IMR-90 (cell line): ENCODE results near the gene GRIK1. TPM values are rescaled to one million over a fixed set of nuclear protein-coding genes. Genes with fewer than 3 reads are reported as not detected.

Experiments
- ATAC-seq: fragments of 200-7000 bp; cut with Tn5 transposase; 2 replicates; pipeline ENCODE4 v1.9.1; 2020; ENCODE audit warnings: low read depth, mild to moderate bottlenecking, moderate library complexity
- BruUV-seq: library from RNA; stranded (reverse); fragments of 400-500 nt; replicated peaks from 2 replicates; lab custom pipeline; 2021; lab: Mats Ljungman, UMichigan
- CTCF ChIA-PET: fragments of 300-600 bp; formaldehyde crosslinking; extraction: SDS; loops from one replicate; lab custom pipeline; 2021; ENCODE audit warnings: antibody characterized with exemption; lab: Yijun Ruan, JAX
- POLR2A ChIA-PET: fragments of 300-600 bp; sonication (Branson Sonifier 250); formaldehyde crosslinking; loops from one replicate; lab custom pipeline; 2022; ENCODE audit warnings: antibody characterized with exemption; ENCODE audit not compliant: unreplicated experiment; lab: Charles Lee
- DNase-seq: peaks from one replicate; pipeline ENCODE4 v3.0.0; 2013
- H2AFZ ChIP-seq: replicated peaks from 2 replicates; pipeline ENCODE3; 2013; ENCODE audit warnings: low read length, mild to moderate bottlenecking; ENCODE audit not compliant: poor library complexity
- H2AK5ac ChIP-seq: 2 replicates; pipeline ENCODE4 v1.6.1; 2013; ENCODE audit warnings: low read depth, low read length, inconsistent platforms
- H2AK9ac ChIP-seq: replicated peaks from 2 replicates; pipeline ENCODE3; 2013; ENCODE audit warnings: mild to moderate bottlenecking, low read depth, low read length, moderate library complexity; ENCODE audit not compliant: poor library complexity
- H2BK120ac ChIP-seq: 2 replicates; pipeline ENCODE4 v1.6.1; 2013; ENCODE audit warnings: low read depth, low read length, inconsistent platforms
- H2BK15ac ChIP-seq: 3 replicates; pipeline ENCODE4 v1.6.1; 2013; ENCODE audit warnings: low read depth, low read length, inconsistent platforms
- H2BK20ac ChIP-seq: 2 replicates; pipeline ENCODE4 v1.6.1; 2013; ENCODE audit warnings: low read depth, mild to moderate bottlenecking, inconsistent platforms, low read length, moderate library complexity
- H2BK5ac ChIP-seq: 2 replicates; pipeline ENCODE4 v1.6.1; 2013; ENCODE audit warnings: mild to moderate bottlenecking, low read depth, low read length, inconsistent platforms; ENCODE audit not compliant: poor library complexity, severe bottlenecking
- H3K14ac ChIP-seq: replicated peaks from 2 replicates; pipeline ENCODE4 v1.6.1; 2013; ENCODE audit warnings: low read depth, low read length, inconsistent platforms
- H3K18ac ChIP-seq: 2 replicates; pipeline ENCODE4 v1.6.1; 2013; ENCODE audit warnings: low read depth, low read length, control low read depth
- H3K23ac ChIP-seq: 2 replicates; pipeline ENCODE4 v1.6.1; 2013; ENCODE audit warnings: low read depth, low read length, inconsistent platforms
- H3K27ac ChIP-seq: 2 replicates; pipeline ENCODE4 v1.5.1; 2013; ENCODE audit warnings: mild to moderate bottlenecking, control low read depth, low read length; ENCODE audit not compliant: insufficient read depth
- H3K27me3 ChIP-seq: 2 replicates; pipeline ENCODE4 v1.6.1; 2013; ENCODE audit warnings: low read length; ENCODE audit not compliant: control insufficient read depth, insufficient read depth
- H3K36me3 ChIP-seq: 2 replicates; pipeline ENCODE4 v1.6.1; 2013; ENCODE audit warnings: low read length, mixed read lengths; ENCODE audit not compliant: control insufficient read depth, insufficient read depth
- H3K4ac ChIP-seq: 2 replicates; pipeline ENCODE4 v1.6.1; 2013; ENCODE audit warnings: low read depth, low read length, inconsistent platforms
- H3K4me1 ChIP-seq: 2 replicates; pipeline ENCODE4 v1.6.1; 2013; ENCODE audit warnings: low read length, mixed read lengths; ENCODE audit not compliant: control insufficient read depth, insufficient read depth
- H3K4me2 ChIP-seq: 2 replicates; pipeline ENCODE4 v1.6.1; 2013; ENCODE audit warnings: low read depth, mild to moderate bottlenecking, control low read depth, low read length, moderate library complexity
- H3K4me3 ChIP-seq: 2 replicates; pipeline ENCODE4 v1.5.1; 2013; ENCODE audit warnings: low read depth, mild to moderate bottlenecking, control low read depth, low read length, moderate library complexity; ENCODE audit not compliant: insufficient read depth
- H3K56ac ChIP-seq: 2 replicates; pipeline ENCODE4 v1.6.1; 2013; ENCODE audit warnings: low read length, inconsistent platforms; ENCODE audit not compliant: insufficient read depth; ENCODE audit errors: extremely low read depth
- H3K79me1 ChIP-seq, 2 experiments: 2 replicates each; pipeline ENCODE4 v1.6.1; 2013; ENCODE audit warnings: low read length in 2 of 2, inconsistent platforms in 1 of 2, low read depth in 1 of 2
- H3K9ac ChIP-seq: 2 replicates; pipeline ENCODE4 v1.6.1; 2013; ENCODE audit warnings: low read depth, low read length, control low read depth
- H3K9me1 ChIP-seq: 2 replicates; pipeline ENCODE4 v1.6.1; 2013; ENCODE audit warnings: low read length, inconsistent platforms; ENCODE audit not compliant: insufficient read depth
- H3K9me3 ChIP-seq: 2 replicates; pipeline ENCODE4 v1.6.1; 2013; ENCODE audit warnings: low read length; ENCODE audit not compliant: control insufficient read depth, insufficient read depth
- H4K20me1 ChIP-seq: 2 replicates; pipeline ENCODE4 v1.6.1; 2013; ENCODE audit warnings: low read length, inconsistent platforms; ENCODE audit not compliant: insufficient read depth
- H4K5ac ChIP-seq: 2 replicates; pipeline ENCODE4 v1.6.1; 2013; ENCODE audit warnings: mild to moderate bottlenecking, low read depth, low read length, control low read depth
- H4K8ac ChIP-seq, 2 experiments: 2 replicates each; pipeline ENCODE4 v1.6.1; 2013; ENCODE audit warnings: low read depth in 2 of 2, low read length in 2 of 2, control low read depth in 1 of 2, inconsistent platforms in 1 of 2
- H4K91ac ChIP-seq: 2 replicates; pipeline ENCODE4 v1.6.1; 2013; ENCODE audit warnings: low read depth, low read length, inconsistent platforms; ENCODE audit not compliant: insufficient read depth
- CEBPB ChIP-seq: IDR thresholded peaks from 2 replicates; pipeline ENCODE4 v1.6.1; 2012; ENCODE audit warnings: low read depth, low read length, improper control_type of control experiment
- CHD1 ChIP-seq: IDR thresholded peaks from 2 replicates; pipeline ENCODE4 v1.6.1; 2012; ENCODE audit warnings: low read depth, low read length, improper control_type of control experiment
- FOS ChIP-seq: fragments of 150-350 bp; IDR thresholded peaks from 2 replicates; pipeline ENCODE4 v1.6.1; 2016; ENCODE audit warnings: low read depth, low read length
- MAFK ChIP-seq: IDR thresholded peaks from 2 replicates; pipeline ENCODE4 v1.6.1; 2012; ENCODE audit warnings: low read depth, low read length, improper control_type of control experiment
- RAD21 ChIP-seq: IDR thresholded peaks from 2 replicates; pipeline ENCODE4 v1.6.1; 2012; ENCODE audit warnings: low read length, improper control_type of control experiment
- RCOR1 ChIP-seq: IDR thresholded peaks from 2 replicates; pipeline ENCODE4 v1.6.1; 2012; ENCODE audit warnings: mild to moderate bottlenecking, low read length, improper control_type of control experiment; ENCODE audit not compliant: insufficient replicate concordance
- RFX5 ChIP-seq: IDR thresholded peaks from 2 replicates; pipeline ENCODE4 v1.8.0; 2012; ENCODE audit warnings: low read depth, mild to moderate bottlenecking, low read length, moderate library complexity
- dilution Hi-C: fragments of 300-500 bp; cut with HindIII; formaldehyde crosslinking; loops from one replicate; pipeline ENCODE4 v1.14.3; 2018; ENCODE audit warnings: low sequenced_read_pairs; ENCODE audit not compliant: unreplicated experiment
- in situ Hi-C: fragments of 300-500 bp; cut with MboI; formaldehyde crosslinking; loops from 3 replicates; pipeline ENCODE4 v1.14.3; 2019; ENCODE audit warnings: low sequenced_read_pairs, inconsistent platforms, mixed read lengths
- intact Hi-C: fragments of 100-400 bp; cut with micrococcal nuclease; formaldehyde crosslinking; loops from 2 replicates; pipeline ENCODE4 v1.10.0; 2022
- polyA plus RNA-seq, 3 experiments: library from polyadenylated mRNA; depleted of rRNA; stranded (reverse); fragments of >200 nt; gene quantifications; 2 replicates each; pipeline ENCODE4 v1.2.3, GENCODE V29; 2012; ENCODE audit warnings: low replicate concordance in 1 of 3
- total RNA-seq: library from RNA; depleted of rRNA; stranded (reverse); fragments of >200 nt; gene quantifications from 2 replicates; pipeline ENCODE4 v1.2.3, GENCODE V29; 2012
- TF ChIP-seq, protein P1 (sequence below): fragments of 150-350 bp; IDR thresholded peaks from 2 replicates; pipeline ENCODE4 v1.6.1; 2017; ENCODE audit warnings: mild to moderate bottlenecking, antibody characterized with exemption, low read length, low read depth

The GRIK1 gene
- total and polyA plus RNA-seq, 2 of the 4 experiments (the other 2 are of a cell fraction) = not detected

DNA sequence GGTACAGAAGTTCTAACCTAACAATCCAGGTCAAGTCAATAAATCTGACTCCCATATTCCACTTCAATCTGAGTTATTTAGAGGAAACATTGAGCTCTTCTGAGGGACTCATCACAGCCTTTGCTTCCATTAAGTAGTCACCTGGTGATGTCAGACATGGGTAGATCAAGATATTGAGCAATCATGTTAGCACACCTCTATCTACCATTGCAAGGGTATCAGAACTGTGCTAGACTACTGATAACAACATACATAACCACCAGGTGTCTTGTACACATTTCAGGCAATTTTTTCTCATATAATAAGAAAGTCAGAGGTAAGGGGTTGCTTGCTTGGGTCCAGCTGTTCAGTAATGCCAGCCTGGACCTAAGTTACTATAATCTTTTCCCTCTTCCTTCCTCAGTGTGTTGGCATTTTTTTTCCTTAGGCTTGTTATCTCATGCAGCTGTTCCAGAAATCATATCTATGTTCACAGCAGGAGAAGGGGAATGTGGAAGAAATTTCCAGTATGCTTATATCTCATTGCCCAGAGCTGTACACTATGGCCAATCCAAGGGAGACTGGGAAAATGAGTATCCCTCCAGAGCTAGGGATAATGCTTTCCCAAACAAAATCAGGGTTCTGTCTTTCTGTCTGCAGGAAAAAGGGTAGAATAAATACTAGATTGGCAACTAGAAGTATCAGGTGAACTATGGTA, 52.3 kb downstream of the GRIK1 start:
- Histone ChIP-seq H2BK15ac (no peak overlapping the region), H4K20me1 (no peaks in the 10 kb centered on the region), H3K9me1 (no peaks in the 10 kb centered on the region), H3K27ac (no peak overlapping the region), H3K79me1 (no peaks in the 10 kb centered on the region), H2AK5ac (no peak overlapping the region), H3K4me2 (no peak overlapping the region), H3K9me3 (no peaks in the 10 kb centered on the region), H3K56ac (no peak overlapping the region), H3K27me3 (no peaks in the 10 kb centered on the region), H2BK5ac (no peak overlapping the region), H2AK9ac (no peak overlapping the region), H3K14ac (no peak overlapping the region), H4K8ac (no peak overlapping the region), H3K18ac (no peak overlapping the region), H3K4me3 (no peak overlapping the region), H4K5ac (no peak overlapping the region), H2BK120ac (no peak overlapping the region), H3K4ac (no peak overlapping the region), H3K36me3 (no peaks in the 10 kb centered on the region), H2BK20ac (no peak overlapping the region), H2AFZ (no peak overlapping the region), H4K91ac (no peak overlapping the region), H3K9ac (no peak overlapping the region), H3K23ac (no peak overlapping the region), H3K4me1 (no peaks in the 10 kb centered on the region)
- in situ Hi-C loops = no loop called here
- CTCF ChIA-PET = no interaction called here
- dilution Hi-C loops = no loop called here
- no TSS peak for BruUV-seq
- DNase-seq (no peak), ATAC-seq (no peak)
- POLR2A ChIA-PET = no interaction called here
- TF ChIP-seq RAD21 (no peak), CEBPB (peak; percentile 42; the same call in 1 of the 2 replicates), MAFK (no peak), RFX5 (no peak), FOS (no peak), CHD1 (no peak), RCOR1 (no peak)
- TF ChIP-seq, protein P1, sequence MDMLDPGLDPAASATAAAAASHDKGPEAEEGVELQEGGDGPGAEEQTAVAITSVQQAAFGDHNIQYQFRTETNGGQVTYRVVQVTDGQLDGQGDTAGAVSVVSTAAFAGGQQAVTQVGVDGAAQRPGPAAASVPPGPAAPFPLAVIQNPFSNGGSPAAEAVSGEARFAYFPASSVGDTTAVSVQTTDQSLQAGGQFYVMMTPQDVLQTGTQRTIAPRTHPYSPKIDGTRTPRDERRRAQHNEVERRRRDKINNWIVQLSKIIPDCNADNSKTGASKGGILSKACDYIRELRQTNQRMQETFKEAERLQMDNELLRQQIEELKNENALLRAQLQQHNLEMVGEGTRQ = no peak
- intact Hi-C loops = no loop called here
